Stimulated activated naive CD8-positive, alpha-beta T cell treated with anti-CD3 and anti-CD28 coated beads, Interleukin-15, Interleukin-2, amounts not matched to agents 100 U/mL and 50 U/mL, for 24 hours (primary cell): ENCODE data around the gene GFI1B.
"Not testable (repeated sequence)": the region's sequence is repeated elsewhere in the genome, so short reads cannot be mapped to it uniquely, and the experiment has no call there.

Source experiments
- ATAC-seq: fragments of 150-1000 bp; cut with Tn5 transposase; one replicate; pipeline ENCODE4 v1.10.0; 2021
- DNase-seq: peaks from one replicate; pipeline ENCODE4 v3.0.0; 2021

GFI1B gene

DNA sequence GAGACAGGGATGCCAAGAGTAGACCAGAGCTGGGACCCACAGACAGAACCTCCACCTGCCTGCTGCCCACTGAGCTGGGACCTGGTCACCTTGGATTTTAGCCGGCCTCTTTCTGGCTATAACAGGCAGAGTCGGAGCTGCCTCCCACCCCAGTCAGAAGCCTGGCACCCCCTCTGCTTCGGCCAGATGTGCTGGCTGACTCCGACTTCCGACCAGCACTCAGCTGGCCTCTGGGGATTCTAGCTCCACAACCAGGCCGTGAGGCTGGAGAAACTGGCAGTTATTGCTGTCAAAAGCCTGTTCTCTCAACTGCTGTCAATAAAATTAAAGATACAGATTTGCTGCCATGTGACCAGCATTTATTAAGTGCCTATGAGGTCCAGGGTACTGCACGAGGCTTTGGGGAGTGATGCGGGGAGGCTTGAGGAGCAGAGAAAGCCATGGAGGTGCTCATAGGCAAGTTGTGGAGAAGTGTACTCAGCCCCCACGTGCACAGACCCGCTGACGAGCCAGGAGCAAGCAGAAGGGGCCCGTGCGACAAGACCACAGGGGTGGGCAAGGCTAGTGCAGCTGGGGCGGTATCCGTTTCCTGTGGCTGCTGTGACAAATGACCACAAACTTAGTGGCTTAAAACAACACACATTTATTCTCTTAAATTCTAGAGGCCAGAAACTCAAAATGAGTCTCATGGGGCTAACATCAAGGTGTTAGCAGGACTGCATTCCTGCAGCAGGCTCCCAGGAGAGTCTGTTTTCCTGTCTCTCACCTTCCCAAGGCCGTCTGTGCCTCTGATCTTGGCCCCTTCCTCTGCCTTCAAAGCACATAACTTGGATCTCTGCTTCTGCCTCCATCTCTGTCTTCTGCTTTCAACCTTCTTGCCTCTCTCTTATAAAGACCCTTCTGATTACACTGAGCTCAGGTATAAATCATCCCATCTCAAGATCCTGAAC is 13.1 kb downstream of the GFI1B start:
- no peak for ATAC-seq
- no peak for DNase-seq

DNA sequence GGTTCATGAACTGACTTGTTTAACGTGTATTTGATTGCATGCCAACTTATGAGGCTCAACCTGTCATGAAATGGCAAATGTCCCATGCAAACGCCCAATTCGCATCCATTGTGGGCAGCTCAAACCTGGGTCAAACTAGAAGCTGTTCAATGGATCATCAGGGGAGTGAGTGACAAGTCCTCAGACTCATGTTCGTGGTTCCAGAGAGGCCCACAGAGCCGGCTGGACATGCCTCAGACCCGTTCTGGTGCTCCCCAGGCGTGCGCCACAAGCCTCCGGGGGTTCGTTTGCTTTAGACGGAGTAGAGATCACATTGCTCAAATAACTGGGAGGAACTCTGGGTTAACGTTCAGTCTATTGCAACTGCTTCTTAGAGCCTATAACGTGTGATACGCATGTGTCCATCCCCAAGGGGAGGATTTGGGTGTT is 15.0 kb downstream of the GFI1B start:
- no peak for ATAC-seq
- no peak for DNase-seq

DNA sequence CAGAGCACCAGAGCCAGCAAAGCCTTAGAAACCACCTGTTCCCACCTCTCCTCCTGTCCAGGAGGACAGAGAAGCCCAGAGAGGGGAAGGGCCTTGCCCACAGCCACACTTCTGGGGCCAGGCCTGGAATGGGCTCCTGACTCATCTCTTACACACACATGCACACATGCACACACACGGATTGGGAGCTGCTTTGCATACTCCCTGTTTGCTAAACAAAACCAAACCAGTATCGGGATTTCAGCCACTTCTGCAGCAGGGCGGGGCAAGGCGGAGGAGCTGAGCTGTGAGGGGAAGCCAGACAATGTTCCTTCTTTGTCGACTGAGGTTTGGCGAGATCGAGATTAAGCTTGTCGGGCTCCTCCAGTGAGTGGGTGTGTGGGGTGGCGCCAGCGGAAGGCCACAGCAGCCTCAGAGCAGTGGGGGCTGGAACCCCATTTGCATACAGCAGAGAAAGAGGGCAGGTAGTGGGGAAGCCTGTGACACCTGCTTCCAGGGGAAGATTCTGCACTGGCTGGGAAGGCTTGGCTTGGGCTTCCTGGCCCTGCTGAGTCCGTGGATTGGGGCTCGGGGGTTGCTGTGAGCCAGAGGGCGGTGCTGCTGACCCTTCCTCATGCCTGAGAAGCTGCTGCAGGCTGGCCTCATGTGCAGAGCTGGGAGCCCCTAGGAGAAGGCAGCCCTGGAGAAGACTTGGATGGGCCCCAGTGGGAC is 16.1 kb downstream of the GFI1B start:
- DNase-seq (no peak), ATAC-seq (peak; percentile 44)

DNA sequence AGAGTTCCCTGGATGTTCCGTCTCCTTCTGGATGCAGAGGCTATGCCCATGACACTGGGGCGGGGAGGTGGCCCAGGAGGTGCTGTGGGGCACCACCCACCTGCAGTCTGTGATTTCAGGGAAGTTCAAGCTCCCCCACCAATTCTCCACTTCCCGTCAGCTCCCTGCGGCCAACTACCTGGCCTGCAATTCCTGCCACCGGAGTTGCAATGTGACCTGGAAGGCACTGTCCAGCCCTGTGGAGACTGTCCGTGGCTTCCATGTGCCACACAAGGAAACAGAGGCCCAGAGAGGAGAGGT is 16.6 kb downstream of the GFI1B start:
- DNase-seq, result no peak
- no peak for ATAC-seq

DNA sequence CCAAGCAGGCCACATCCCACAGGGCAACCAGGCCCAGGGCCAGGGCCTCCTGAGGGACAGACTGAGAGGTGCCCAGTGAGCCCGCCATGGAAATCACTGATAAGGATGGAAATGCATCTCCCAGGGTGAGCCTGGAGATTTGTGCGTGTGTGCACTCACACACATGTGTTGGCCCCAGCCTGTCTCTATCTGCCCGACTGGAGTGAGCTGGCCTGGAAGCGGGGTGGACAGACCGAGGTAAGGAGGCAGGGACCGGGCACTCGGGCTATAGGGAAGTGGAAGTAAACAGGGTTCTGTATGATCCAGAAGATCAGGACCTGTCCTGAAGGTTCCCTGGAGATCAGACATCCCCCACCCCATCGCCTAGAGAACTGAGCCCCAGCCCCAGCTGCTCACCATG is 17.4 kb downstream of the GFI1B start:
- DNase-seq (no peak), ATAC-seq (no peak)

DNA sequence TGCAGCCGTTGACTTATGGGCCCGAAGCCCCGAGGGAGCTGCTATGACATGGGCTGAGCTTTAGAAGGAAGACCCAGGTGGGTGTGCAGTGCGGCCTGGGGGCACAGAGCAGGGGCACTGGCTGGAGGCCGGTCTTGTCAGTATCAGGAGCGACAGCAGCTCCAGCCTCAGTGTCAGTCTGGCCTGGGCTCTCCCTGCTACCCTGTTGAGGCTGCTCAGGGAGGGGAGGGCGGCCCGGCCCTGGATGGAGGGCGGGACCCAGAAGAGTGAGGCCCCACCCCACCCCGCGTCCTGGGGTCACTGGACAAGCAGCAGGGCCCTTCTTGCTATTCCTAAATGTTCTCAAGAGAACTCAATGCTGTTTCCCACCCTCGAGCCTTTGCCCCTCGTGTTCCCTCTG is 18.0 kb downstream of the GFI1B start:
- ATAC-seq, result no peak
- DNase-seq, result no peak

DNA sequence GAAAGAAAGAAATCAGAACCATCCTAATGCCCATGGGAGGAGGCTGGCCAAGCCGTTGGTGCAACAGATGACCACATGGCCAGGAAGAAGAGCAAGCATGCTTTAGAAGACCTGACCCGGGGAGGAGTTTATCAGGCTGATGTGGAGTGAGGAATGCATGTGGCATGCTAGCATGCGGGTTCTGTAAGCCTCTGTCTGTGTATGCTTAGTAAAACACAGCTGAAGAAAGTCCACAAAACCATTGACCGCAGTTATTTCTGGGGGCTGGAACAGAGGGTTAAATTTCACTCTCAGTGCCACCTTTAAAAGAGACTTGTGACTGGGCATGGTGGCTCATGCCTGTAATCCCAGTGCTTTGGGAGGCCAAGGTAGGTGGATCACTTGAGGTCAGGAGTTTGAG is 19.1 kb downstream of the GFI1B start:
- no peak for DNase-seq

DNA sequence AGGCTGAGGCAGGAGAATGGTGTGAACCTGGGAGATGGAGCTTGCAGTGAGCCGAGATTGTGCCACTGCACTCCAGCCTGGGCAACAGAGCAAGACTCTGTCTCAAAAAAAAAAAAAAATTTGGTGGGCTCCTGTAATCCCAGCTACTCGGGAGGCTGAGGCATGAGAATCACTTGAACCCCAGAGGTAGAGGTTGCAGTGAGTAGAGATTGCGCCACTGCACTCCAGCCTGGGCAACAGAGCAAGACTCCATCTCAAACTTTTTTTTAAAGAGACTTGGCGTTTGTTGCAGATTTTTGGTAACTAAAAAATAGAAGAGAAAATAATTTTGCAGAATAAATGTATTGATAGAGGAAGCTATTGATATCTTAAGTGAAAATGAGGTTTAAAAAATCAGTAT is 19.7 kb downstream of the GFI1B start:
- not testable (repeated sequence) for ATAC-seq

More for the DNA sequence above, 19.1 kb downstream of the GFI1B start:
- no peak for ATAC-seq

DNA sequence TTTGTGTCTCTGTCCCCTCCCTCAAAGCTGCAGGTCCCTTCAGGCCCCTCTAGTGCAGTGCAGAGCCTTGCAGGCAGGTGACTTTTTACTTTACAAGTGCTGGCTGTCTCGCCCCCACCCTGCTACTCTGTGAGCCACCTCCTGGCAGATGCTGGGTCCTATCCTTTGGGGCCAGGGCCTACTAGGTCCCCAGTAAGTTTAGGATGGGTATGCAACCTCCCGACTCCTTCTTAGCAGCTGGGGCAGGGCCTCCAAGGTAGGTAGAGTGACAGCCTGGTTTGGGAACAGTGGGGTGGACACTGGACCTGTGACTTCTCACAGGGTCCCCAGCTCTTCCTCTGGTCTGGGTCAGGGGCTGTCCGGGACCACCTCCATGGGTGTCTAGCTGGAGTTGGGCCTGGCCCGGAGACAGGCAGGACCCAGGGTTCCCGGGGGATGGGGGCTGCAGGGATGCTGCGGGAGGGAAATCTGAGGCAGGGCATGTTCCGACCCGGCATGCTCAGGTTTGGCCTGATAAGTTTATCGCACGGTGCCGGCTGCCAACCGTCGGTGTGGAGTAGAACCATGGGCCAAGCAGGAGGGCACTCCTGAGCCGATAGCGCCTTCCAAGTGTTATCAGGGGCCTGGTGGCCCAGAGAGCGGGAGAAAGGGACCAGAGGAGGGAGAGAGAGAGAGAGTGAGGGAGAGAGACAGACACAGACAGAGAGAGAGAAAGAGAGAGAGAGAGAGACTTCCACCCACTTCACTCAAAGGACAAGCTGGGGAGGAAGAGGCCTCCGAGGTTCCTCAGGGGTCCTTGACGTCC is 20.5 kb downstream of the GFI1B start:
- ATAC-seq (no peak), DNase-seq (no peak)

More for the DNA sequence above, 19.7 kb downstream of the GFI1B start:
- not testable (repeated sequence) for DNase-seq

DNA sequence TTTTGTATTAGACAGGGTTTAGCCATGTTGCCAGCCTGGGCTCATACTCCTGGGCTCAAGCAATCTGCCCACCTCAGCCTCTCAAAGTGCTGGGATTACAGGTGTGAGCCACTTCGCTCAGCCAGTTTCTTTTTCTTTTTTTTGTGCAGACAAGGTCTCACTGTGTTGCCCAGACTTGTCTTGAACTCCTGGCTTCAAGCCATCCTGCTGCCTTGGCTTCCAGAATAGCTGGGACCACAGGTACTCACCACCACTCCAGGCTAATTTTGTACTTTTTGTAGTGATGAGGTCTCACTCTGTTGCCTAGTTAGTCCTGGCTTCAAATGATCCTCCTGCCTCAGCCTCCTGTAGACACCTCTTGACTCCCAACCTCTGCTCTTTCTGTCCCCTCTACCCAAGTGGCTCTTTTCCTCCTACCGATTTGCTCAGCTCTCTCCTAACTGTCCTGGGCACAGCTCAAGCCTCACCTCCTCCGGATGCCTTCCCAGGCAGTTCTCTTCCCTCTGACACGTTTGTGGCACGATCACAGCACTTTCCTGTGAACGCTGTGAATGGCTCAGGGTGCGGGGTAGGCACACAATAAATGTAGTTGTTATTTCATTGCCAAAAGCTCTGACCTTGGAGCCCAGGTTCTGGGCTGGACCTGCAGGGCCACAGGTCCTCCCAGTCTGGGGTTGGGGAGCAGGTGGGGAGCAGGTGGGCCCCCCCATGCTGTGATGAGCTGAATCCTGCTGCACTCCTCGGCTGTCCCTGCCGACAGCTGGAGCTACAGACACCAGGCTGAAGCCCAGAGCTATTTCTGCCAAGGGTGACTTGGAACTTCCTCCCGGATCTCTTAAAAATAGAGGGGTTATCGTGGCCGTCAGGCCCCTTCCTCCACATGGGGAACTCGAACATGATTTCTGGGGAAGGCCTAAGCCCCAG is 23.9 kb downstream of the GFI1B start:
- no peak for DNase-seq
- peak; percentile 29 for ATAC-seq

DNA sequence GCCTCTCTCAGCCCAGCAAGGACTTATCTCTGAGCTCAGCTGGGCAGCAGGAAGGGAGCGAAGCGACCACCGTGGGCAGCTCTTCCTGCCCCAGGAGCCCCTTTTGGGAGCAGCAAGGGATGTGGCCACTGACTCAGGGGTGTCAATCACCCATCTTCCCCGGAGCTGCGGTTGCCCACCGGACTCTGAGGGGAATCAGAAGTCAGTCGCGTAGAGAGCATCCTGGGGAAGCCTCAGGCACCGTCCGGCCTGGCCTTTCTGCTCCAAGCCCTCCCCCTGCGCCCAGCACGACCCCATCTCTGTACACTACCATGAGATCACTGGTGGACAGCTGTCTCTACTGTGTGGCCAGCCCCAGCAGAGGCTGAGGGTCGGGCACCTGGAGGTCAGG is 24.6 kb downstream of the GFI1B start:
- ATAC-seq, result peak; percentile 16
- no peak for DNase-seq

DNA sequence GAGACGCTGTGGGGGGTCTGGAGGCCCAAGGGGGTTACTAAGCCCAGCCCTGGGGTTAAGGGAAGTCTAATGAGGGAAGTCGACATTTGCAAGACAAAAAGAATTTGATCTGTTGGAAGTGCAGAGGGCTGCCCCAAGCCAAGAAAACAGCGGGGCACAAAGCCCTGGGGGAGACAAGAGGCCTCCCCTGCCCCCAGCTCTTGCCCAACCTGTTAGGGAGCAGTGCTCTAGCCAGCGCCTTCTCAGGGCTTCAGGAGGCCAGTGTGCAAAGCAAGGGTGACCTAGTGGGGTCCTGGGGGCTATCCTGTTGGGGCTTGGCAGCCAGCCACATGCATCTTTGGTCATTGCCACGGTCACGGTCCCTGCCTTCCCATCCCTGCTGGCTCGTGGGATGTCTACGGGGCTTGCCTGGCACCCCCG is 25.2 kb downstream of the GFI1B start:
- DNase-seq (no peak), ATAC-seq (no peak)

DNA sequence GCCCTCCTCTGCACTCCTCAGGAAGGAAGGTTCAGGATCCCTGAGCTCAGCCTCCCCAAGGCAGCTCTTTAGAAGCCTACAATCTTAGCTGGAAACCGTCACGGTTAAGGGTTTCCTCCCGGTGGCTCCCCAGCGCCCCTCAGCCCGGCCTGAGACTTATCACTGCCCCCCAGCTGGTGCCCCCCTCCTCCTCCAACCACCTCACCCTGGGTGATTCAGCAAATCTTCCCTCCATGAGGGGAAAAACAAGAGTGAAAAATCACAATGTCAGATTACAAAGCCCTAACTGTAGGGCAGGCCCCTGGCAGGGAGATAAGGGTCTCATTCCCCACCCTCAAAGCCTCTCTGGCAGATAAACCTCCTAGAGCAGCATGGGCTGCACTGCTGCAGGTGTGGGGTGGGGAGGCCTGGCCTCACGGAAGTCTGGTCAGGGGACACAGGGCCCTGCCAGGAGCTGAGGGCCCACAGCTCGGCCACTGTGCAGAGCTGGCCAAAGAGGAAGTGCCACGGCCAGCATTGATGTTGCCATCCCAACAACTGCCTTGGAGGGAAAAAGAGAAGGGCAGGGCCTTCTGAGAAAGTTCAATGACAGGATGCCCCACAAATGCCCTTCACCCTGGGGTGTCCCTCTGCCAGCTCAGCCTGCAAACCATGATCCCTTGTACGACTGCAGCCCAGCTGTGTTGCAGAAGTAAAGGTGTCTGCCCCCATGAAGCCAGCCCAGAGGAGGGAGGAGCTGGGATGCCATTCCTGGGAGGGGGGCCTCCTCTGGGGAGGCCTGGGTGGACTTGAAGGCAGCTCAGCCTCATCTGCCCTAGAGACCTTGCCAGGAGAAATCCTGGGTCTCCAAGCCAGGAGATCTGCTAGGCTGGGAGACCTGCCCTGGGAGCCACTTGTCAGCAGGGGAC is 25.9 kb downstream of the GFI1B start:
- DNase-seq (no peak), ATAC-seq (no peak)

DNA sequence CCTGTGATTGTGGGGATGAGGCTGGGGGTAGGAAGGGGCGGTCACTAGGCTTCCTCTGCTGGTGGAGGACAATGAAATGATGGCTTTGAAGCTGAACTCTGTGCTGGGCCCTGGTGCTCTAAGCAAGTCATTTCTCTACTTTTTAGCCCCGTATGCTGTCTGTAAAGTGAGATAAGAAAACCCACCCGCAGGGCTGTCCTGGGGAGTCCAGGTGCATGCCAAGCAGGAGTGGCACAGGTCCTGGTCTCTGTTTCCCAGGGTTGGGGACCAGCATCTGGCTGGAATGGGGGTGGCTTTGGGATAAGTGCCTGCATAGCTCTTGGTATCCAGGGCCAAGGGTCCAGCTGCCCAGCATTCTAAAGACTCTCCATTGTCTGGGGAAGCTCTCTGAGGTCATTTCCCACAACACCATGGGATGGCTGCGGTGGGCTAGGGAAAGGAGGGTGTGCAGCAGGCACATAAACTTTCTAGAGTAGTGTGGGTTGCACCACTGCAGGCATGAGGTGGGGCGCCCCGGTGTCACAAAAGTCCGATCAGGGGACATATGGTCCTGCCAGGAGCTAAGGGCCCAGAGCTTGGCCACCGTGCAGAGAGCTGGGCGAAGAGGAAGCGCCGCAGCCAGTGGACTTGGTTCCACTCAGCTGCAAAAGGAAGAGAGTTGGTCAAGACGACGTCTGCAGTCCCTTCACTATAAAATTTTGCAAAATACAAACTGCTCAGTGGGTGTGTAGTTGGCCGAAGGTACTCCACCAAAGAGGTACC is 26.7 kb downstream of the GFI1B start:
- no peak for ATAC-seq
- no peak for DNase-seq

DNA sequence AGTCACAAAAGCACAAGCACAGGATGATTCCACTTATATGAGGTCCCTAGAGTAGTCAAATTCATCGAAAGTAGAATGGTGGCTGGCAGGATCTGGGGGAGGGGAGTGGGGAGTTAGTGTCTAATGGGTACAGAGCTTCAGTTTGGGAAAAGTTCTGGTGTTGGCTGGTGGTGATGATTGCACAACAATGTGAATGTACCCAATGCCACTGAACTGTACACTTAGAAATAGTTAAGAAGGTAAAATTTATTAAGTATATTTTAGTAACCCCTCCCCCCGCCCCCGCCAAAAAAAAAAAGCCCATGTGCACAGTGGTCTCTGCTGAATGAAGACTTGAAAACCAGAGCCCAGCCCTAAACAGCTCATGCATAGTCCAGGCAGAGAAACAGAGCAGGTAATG is 27.5 kb downstream of the GFI1B start:
- DNase-seq, result no peak
- no peak for ATAC-seq

DNA sequence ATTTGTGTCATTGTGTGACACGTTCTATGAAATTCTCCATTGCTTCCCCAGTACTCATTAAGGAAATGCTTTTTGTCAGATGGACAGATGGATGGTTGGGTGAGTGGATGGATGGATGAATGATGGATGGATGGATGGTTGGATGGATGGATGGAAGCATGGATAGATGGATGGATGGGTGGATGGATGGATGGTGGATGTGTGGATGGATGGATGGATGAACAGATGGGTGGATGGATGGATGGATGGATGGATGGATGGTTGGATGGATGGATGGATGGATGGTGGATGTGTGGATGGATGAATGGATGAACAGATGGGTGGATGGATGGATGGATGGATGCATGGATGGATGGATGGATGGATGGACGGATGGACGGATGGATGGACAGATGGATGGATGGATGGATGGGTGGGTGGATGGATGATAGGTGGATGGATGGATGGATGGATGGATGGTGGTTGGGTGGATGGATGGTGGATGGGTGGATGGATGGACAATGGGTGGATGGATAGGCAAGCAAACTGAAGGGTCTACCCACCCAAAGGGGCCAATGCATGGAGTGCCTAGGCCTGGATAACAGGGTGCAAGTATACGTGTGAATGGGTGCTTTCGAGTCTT is 28.3 kb downstream of the GFI1B start:
- DNase-seq (no peak), ATAC-seq (no peak)

DNA sequence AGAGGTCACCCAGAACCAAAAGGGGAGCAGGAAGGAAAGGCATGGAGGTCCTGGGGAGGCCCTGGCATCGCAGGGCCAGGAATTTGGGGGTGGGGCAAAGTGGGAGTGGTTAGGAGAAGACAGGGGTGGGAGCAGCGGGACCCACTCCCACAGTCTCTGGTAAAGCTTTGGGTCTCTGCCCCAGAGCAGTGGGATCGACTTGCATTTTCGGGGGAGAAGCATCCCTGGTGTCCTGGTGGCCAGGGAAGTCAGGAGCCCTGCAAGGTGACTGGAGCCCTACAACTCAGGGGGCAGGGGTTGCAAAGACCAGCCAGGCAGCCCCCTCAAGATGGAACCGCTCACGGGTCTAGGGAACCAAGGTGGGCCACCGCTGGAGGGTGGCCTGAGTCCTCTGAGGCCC is 29.9 kb downstream of the GFI1B start:
- no peak for ATAC-seq

DNA sequence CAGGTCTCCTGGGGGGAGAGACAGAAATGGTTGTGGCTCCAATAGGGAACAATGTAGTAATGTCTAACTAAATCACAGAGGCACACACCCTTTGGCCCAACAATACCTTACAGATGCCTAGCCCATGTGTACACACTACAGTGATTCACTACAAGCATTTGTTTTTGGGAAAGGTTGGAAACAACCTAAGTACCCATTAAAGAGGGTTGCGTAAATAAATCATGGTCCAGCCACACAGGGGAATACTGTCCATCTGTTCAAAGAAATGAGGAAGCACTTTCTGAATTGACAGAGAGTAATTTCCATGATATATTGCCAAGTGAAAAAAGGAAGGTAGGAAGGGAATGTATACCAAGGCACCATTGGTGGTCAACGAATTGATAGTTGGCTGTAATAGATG is 30.3 kb downstream of the GFI1B start:
- no peak for ATAC-seq
- no peak for DNase-seq

More for the DNA sequence above, 29.9 kb downstream of the GFI1B start:
- DNase-seq, result no peak

DNA sequence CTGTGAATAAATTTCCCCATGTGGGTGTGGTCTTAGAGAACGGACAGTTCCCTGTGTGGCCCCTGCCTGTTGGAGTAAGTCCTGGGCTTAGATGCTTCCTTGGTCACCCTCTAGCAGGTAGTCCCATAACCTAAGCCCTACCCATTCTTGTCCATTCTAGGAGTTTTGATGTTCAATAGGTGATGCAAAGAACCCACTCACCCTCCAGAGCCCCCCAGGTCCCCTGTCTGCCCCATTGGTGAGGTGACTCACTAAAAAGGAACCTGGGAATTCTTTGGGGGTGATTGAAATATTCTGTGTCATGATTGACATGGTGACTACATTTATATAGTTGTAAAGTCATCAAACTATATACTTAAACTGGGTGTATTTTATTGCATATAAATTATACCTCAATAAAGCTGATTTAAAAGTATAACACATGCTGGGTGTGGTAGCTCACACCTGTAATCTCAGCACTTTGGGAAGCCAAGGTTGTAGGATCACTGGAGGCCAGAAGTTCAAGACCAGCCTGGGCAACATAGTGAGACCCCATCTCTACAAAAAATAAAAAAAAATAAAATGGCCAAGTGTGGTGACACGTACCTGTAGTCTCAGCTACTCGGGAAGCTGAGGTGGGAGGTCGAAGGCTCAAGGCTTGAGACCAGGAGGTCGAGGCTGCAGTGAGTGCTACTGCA is 31.6 kb downstream of the GFI1B start:
- no peak for DNase-seq
- ATAC-seq, result no peak
